GM23338 (cell line): ENCODE data around the gene LIF. TPM values are rescaled to one million over a fixed set of nuclear protein-coding genes. Genes with fewer than 3 reads are reported as not detected.

ENCODE experiments used
- ATAC-seq: fragments of 200-7000 bp; cut with Tn5 transposase; 3 replicates; pipeline ENCODE4 v1.9.1; 2020
- DNase-seq: peaks from one replicate; pipeline ENCODE4 v3.0.0-alpha.2; 2015; ENCODE audit warnings: low spot score
- H2AFZ ChIP-seq: fragments of 200-600 bp; sonication (generic); 2 replicates; pipeline ENCODE4 v1.8.0; 2016; ENCODE audit warnings: antibody characterized with exemption, mild to moderate bottlenecking, moderate library complexity
- H3F3A ChIP-seq: fragments of 200-600 bp; sonication (generic); replicated peaks from 2 replicates; pipeline ENCODE4 v1.8.0; 2017; ENCODE audit warnings: antibody characterized with exemption, mixed run types, low read depth
- H3K27ac ChIP-seq: fragments of 200-600 bp; sonication (generic); 2 replicates; pipeline ENCODE4 v1.6.1; 2016; ENCODE audit warnings: low read depth
- H3K27me3 ChIP-seq: fragments of 200-600 bp; sonication (generic); 2 replicates; pipeline ENCODE4 v1.8.0; 2016; ENCODE audit warnings: mild to moderate bottlenecking, mixed run types, moderate library complexity; ENCODE audit not compliant: insufficient read depth
- H3K36me3 ChIP-seq: fragments of 200-600 bp; sonication (generic); 2 replicates; pipeline ENCODE4 v1.8.0; 2016; ENCODE audit warnings: mild to moderate bottlenecking; ENCODE audit not compliant: insufficient read depth
- H3K4me1 ChIP-seq: fragments of 200-600 bp; sonication (generic); 2 replicates; pipeline ENCODE4 v1.8.0; 2016; ENCODE audit warnings: mild to moderate bottlenecking, moderate library complexity; ENCODE audit not compliant: insufficient read depth
- H3K4me2 ChIP-seq: fragments of 200-600 bp; sonication (generic); 2 replicates; pipeline ENCODE4 v1.7.1; 2017; ENCODE audit warnings: mixed run types
- H3K4me3 ChIP-seq: fragments of 200-600 bp; sonication (generic); 2 replicates; pipeline ENCODE4 v1.6.1; 2016; ENCODE audit warnings: mixed run types
- H3K79me2 ChIP-seq: fragments of 200-600 bp; sonication (generic); replicated peaks from 2 replicates; pipeline ENCODE4 v1.8.0; 2017; ENCODE audit warnings: mild to moderate bottlenecking; ENCODE audit not compliant: insufficient read depth
- H3K9me2 ChIP-seq: fragments of 200-600 bp; sonication (generic); 2 replicates; pipeline ENCODE4 v1.8.0; 2017; ENCODE audit not compliant: insufficient read depth
- H4K20me1 ChIP-seq: fragments of 200-600 bp; sonication (generic); replicated peaks from 2 replicates; pipeline ENCODE4 v1.8.0; 2017; ENCODE audit warnings: mild to moderate bottlenecking; ENCODE audit not compliant: insufficient read depth
- H3K27ac Mint-ChIP-seq: 2 replicates; pipeline ENCODE4 v1.8.0; 2020; ENCODE audit warnings: inconsistent platforms, mild to moderate bottlenecking, moderate library complexity, mixed read lengths
- H3K27me3 Mint-ChIP-seq: 3 replicates; pipeline ENCODE4 v1.8.0; 2022; ENCODE audit warnings: low read depth, mild to moderate bottlenecking, moderate library complexity, mixed read lengths, inconsistent platforms; ENCODE audit not compliant: insufficient read depth, poor library complexity
- H3K36me3 Mint-ChIP-seq: 3 replicates; pipeline ENCODE4 v1.8.0; 2021; ENCODE audit warnings: low read depth, mild to moderate bottlenecking, inconsistent platforms, moderate library complexity, mixed read lengths
- H3K4me1 Mint-ChIP-seq: 3 replicates; pipeline ENCODE4 v1.8.0; 2020; ENCODE audit warnings: mild to moderate bottlenecking, inconsistent platforms, mixed read lengths
- H3K4me3 Mint-ChIP-seq: 3 replicates; pipeline ENCODE4 v1.8.0; 2021; ENCODE audit warnings: moderate library complexity, mild to moderate bottlenecking, inconsistent platforms, mixed read lengths
- H3K9me3 Mint-ChIP-seq: 3 replicates; pipeline ENCODE4 v1.8.0; 2020; ENCODE audit warnings: moderate library complexity, mild to moderate bottlenecking, inconsistent platforms, mixed read lengths
- EZH2 ChIP-seq: fragments of 200-600 bp; sonication (generic); IDR thresholded peaks from one replicate; pipeline ENCODE4 v1.8.0; 2017; ENCODE audit warnings: antibody characterized with exemption, mild to moderate bottlenecking, low read depth; ENCODE audit not compliant: unreplicated experiment
- EZH2phosphoT487 ChIP-seq: fragments of 200-600 bp; sonication (generic); IDR thresholded peaks from one replicate; pipeline ENCODE4 v1.8.1; 2018; ENCODE audit warnings: antibody characterized with exemption; ENCODE audit not compliant: unreplicated experiment
- JUNB ChIP-seq: IDR thresholded peaks from one replicate; pipeline ENCODE4 v1.6.1; 2016; ENCODE audit warnings: antibody characterized with exemption; ENCODE audit not compliant: unreplicated experiment
- POLR2AphosphoS5 ChIP-seq: IDR thresholded peaks from 2 replicates; pipeline ENCODE4 v1.6.1; 2016; ENCODE audit warnings: antibody characterized with exemption, low read depth
- ZNF114 ChIP-seq: fragments of 250-450 bp; sonication (Bioruptor Pico); IDR thresholded peaks from 2 replicates; pipeline ENCODE4 v1.5.0; 2020; ENCODE audit warnings: mild to moderate bottlenecking, moderate library complexity
- polyA plus RNA-seq: library from polyadenylated mRNA; unstranded; fragments of >200 nt; fragmentation: Nextera tagmentation; extraction: Ambion mirVana; gene quantifications from 2 replicates; pipeline ENCODE4 v1.2.1, GENCODE V29; 2016
- total RNA-seq: library from RNA; depleted of rRNA; stranded (reverse); fragments of >200 nt; shearing (Covaris generic); gene quantifications from 2 replicates; pipeline ENCODE4 v1.2.3, GENCODE V29; 2014
- TF ChIP-seq, protein P1 (sequence below): fragments of 250-450 bp; sonication (Bioruptor Pico); IDR thresholded peaks from 2 replicates; pipeline ENCODE4 v1.5.0; 2020; ENCODE audit warnings: mild to moderate bottlenecking, moderate library complexity
- TF ChIP-seq, protein P2 (sequence below), 2 experiments: fragments of 200-600 bp in 1 of 2; sonication (generic) in 1 of 2; conservative IDR thresholded peaks; 2 replicates each; pipeline versions ENCODE4 v1.5.1 to v1.6.1; 2016 to 2017; ENCODE audit warnings: antibody characterized with exemption in 2 of 2, low read depth in 2 of 2, mild to moderate bottlenecking in 2 of 2, moderate library complexity in 1 of 2

LIF gene
- total and polyA plus RNA-seq, 2 experiments from 2014 or later, result 1.8 to 3.6 TPM

DNA sequence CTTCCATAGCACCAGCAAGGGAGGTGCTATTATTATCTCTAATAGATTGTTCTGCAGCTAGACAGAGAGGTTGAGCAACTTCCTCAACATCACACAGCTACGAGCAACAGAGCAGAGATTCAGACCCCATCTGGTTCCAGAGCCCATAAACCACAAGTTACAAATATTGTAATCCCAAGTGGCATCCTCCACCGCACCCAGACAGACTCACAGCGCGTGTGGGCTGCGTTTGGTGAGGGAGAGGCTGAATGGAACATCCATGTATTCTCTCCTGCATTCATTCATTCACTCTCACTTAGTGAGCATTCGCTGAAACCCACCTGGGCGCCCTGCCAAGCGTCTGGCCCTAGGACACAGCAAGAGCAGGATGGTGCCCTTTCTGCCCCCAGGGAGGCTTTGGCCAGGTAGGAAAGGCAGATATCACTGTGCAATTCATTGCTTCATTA is 33.5 kb downstream of the LIF start (continued):
- TF ChIP-seq, protein P1, sequence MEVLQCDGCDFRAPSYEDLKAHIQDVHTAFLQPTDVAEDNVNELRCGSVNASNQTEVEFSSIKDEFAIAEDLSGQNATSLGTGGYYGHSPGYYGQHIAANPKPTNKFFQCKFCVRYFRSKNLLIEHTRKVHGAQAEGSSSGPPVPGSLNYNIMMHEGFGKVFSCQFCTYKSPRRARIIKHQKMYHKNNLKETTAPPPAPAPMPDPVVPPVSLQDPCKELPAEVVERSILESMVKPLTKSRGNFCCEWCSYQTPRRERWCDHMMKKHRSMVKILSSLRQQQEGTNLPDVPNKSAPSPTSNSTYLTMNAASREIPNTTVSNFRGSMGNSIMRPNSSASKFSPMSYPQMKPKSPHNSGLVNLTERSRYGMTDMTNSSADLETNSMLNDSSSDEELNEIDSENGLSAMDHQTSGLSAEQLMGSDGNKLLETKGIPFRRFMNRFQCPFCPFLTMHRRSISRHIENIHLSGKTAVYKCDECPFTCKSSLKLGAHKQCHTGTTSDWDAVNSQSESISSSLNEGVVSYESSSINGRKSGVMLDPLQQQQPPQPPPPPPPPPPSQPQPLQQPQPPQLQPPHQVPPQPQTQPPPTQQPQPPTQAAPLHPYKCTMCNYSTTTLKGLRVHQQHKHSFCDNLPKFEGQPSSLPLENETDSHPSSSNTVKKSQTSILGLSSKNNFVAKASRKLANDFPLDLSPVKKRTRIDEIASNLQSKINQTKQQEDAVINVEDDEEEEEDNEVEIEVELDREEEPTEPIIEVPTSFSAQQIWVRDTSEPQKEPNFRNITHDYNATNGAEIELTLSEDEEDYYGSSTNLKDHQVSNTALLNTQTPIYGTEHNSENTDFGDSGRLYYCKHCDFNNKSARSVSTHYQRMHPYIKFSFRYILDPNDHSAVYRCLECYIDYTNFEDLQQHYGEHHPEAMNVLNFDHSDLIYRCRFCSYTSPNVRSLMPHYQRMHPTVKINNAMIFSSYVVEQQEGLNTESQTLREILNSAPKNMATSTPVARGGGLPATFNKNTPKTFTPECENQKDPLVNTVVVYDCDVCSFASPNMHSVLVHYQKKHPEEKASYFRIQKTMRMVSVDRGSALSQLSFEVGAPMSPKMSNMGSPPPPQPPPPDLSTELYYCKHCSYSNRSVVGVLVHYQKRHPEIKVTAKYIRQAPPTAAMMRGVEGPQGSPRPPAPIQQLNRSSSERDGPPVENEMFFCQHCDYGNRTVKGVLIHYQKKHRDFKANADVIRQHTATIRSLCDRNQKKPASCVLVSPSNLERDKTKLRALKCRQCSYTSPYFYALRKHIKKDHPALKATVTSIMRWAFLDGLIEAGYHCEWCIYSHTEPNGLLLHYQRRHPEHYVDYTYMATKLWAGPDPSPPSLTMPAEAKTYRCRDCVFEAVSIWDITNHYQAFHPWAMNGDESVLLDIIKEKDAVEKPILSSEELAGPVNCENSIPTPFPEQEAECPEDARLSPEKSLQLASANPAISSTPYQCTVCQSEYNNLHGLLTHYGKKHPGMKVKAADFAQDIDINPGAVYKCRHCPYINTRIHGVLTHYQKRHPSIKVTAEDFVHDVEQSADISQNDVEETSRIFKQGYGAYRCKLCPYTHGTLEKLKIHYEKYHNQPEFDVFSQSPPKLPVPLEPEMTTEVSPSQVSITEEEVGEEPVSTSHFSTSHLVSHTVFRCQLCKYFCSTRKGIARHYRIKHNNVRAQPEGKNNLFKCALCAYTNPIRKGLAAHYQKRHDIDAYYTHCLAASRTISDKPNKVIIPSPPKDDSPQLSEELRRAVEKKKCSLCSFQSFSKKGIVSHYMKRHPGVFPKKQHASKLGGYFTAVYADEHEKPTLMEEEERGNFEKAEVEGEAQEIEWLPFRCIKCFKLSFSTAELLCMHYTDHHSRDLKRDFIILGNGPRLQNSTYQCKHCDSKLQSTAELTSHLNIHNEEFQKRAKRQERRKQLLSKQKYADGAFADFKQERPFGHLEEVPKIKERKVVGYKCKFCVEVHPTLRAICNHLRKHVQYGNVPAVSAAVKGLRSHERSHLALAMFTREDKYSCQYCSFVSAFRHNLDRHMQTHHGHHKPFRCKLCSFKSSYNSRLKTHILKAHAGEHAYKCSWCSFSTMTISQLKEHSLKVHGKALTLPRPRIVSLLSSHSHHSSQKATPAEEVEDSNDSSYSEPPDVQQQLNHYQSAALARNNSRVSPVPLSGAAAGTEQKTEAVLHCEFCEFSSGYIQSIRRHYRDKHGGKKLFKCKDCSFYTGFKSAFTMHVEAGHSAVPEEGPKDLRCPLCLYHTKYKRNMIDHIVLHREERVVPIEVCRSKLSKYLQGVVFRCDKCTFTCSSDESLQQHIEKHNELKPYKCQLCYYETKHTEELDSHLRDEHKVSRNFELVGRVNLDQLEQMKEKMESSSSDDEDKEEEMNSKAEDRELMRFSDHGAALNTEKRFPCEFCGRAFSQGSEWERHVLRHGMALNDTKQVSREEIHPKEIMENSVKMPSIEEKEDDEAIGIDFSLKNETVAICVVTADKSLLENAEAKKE (CRISPR knock-in tag), result no peak

DNA sequence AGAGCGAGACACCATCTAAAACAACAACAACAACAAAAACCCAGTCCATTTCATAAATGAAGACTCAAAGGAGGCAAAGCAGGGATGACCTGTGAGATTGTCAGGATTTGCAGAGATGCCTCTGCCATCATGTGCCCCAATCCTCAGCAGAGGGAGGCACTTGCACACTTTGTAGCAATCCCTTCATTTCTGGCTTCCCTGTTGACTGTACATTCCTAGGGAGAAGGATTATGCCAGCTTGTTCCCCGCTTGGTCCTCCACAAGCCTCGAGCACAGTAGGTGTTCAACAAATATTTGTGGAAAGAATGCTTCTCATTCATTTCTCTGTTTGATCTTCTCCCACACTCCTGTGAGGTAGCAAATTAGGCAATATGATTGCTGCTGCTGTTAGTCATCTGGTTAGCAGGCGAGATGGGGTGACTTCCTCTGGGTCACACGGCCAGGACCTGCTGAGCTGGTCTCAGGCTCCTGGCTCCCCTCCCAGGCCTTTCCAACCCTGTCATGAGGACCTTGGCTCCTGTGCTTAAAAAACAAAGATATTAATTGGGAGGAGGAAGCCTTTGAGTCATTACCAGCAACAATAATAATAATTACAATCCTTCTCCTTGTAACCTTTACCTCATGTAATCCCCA is 34.1 kb downstream of the LIF start:
- H3F3A ChIP-seq, result no peaks in the 10 kb centered on the region
- H3K79me2 ChIP-seq, result no peaks in the 10 kb centered on the region
- no peaks in the 10 kb centered on the region for H4K20me1 ChIP-seq
- H3K36me3 Mint-ChIP-seq, result no peaks in the 10 kb centered on the region
- peaks cover 26% of the 10 kb centered on the region for H3K4me1 Mint-ChIP-seq
- no peak overlapping the region for H3K4me3 ChIP-seq
- H3K4me1 ChIP-seq, result peaks cover 7% of the 10 kb centered on the region
- H3K4me3 Mint-ChIP-seq, result no peak overlapping the region
- no peaks in the 10 kb centered on the region for H3K27me3 ChIP-seq
- H3K4me2 ChIP-seq, result no peak overlapping the region
- H3K9me3 Mint-ChIP-seq, result no peaks in the 10 kb centered on the region; the same call in 2 of the 3 replicates
- no peak overlapping the region for H3K27ac Mint-ChIP-seq
- no peak overlapping the region for H3K27ac ChIP-seq
- ATAC-seq (no peak), DNase-seq (no peak)
- H3K27me3 Mint-ChIP-seq, result peaks cover 12% of the 10 kb centered on the region
- H2AFZ ChIP-seq, result no peak overlapping the region; the same call in 1 of the 2 replicates
- H3K9me2 ChIP-seq, result no peaks in the 10 kb centered on the region
- no peaks in the 10 kb centered on the region for H3K36me3 ChIP-seq
- TF ChIP-seq POLR2AphosphoS5, result no peak
- TF ChIP-seq, protein P1 (CRISPR knock-in tag), result no peak
- TF ChIP-seq ZNF114 (CRISPR knock-in tag), result no peak
- no peak for TF ChIP-seq EZH2phosphoT487
- TF ChIP-seq, protein P2, sequence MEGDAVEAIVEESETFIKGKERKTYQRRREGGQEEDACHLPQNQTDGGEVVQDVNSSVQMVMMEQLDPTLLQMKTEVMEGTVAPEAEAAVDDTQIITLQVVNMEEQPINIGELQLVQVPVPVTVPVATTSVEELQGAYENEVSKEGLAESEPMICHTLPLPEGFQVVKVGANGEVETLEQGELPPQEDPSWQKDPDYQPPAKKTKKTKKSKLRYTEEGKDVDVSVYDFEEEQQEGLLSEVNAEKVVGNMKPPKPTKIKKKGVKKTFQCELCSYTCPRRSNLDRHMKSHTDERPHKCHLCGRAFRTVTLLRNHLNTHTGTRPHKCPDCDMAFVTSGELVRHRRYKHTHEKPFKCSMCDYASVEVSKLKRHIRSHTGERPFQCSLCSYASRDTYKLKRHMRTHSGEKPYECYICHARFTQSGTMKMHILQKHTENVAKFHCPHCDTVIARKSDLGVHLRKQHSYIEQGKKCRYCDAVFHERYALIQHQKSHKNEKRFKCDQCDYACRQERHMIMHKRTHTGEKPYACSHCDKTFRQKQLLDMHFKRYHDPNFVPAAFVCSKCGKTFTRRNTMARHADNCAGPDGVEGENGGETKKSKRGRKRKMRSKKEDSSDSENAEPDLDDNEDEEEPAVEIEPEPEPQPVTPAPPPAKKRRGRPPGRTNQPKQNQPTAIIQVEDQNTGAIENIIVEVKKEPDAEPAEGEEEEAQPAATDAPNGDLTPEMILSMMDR (conservative IDR thresholded peaks at IDR 0.05; ENCODE audit: low read depth in 2 of 2), result no peak
- no peak for TF ChIP-seq EZH2
- TF ChIP-seq JUNB, result no peak
